SK-N-SH (cell line): ENCODE measurements around the gene HIF1AN. TPM values are rescaled to one million over a fixed set of nuclear protein-coding genes. Genes with fewer than 3 reads are reported as not detected.

Experiments used
- CTCF ChIA-PET: fragments of 300-600, 350-600 bp; formaldehyde crosslinking; extraction: SDS; loops from one replicate; lab custom pipeline; 2021; lab: Yijun Ruan, JAX
- POLR2A ChIA-PET: fragments of 350-600 bp; sonication (Branson Sonifier 250); formaldehyde crosslinking; extraction: SDS; loops from one replicate; lab custom pipeline; 2020; ENCODE audit warnings: antibody characterized with exemption, inconsistent platforms; lab: Yijun Ruan, JAX
- DNase-seq: peaks from one replicate; pipeline ENCODE4 v3.0.0; 2012
- H2AFZ ChIP-seq: fragments of 200-600 bp; sonication (generic); 2 replicates; pipeline ENCODE4 v1.8.1; 2016; ENCODE audit warnings: antibody characterized with exemption, mild to moderate bottlenecking, low read depth
- H3F3A ChIP-seq: fragments of 200-600 bp; sonication (generic); replicated peaks from 2 replicates; pipeline ENCODE3; 2016; ENCODE audit warnings: antibody characterized with exemption, mild to moderate bottlenecking; ENCODE audit not compliant: insufficient read depth
- H3K27ac ChIP-seq, 2 experiments: fragments of 200-500 bp in 1 of 2; fragments of 200-600 bp in 1 of 2; sonication (Bioruptor generic) in 1 of 2; sonication (generic), shearing (Covaris generic) in 1 of 2; 2 replicates each; pipeline versions ENCODE4 v1.5.1 to v1.6.1; 2014 to 2016; ENCODE audit warnings: low read depth in 2 of 2, inconsistent platforms in 1 of 2, low read length in 1 of 2, mild to moderate bottlenecking in 1 of 2, mixed read lengths in 1 of 2
- H3K27me3 ChIP-seq: fragments of 200-600 bp; sonication (generic), shearing (Covaris generic); 2 replicates; pipeline ENCODE4 v1.6.1; 2016; ENCODE audit warnings: mixed run types; ENCODE audit not compliant: insufficient read depth
- H3K36me3 ChIP-seq, 2 experiments: fragments of 200-500 bp in 1 of 2; fragments of 200-600 bp in 1 of 2; sonication (Bioruptor generic) in 1 of 2; sonication (generic) in 1 of 2; replicated peaks in 1 of 2; 2 replicates each; pipeline versions ENCODE3 to v1.5.1; 2014 to 2016; ENCODE audit warnings: low read length in 1 of 2, mild to moderate bottlenecking in 1 of 2; ENCODE audit not compliant: insufficient read depth in 2 of 2, control insufficient read depth in 1 of 2
- H3K4me1 ChIP-seq, 2 experiments: fragments of 200-500 bp in 1 of 2; fragments of 200-600 bp in 1 of 2; sonication (Bioruptor generic) in 1 of 2; sonication (generic), shearing (Covaris generic) in 1 of 2; 2 replicates each; pipeline versions ENCODE4 v1.5.1 to v1.6.1; 2014 to 2016; ENCODE audit warnings: low read depth in 1 of 2, low read length in 1 of 2, mixed run types in 1 of 2; ENCODE audit not compliant: insufficient read depth in 2 of 2, control insufficient read depth in 1 of 2
- H3K4me2 ChIP-seq: fragments of 200-600 bp; sonication (generic), shearing (Covaris generic); 2 replicates; pipeline ENCODE4 v1.6.1; 2017; ENCODE audit warnings: mixed run types
- H3K4me3 ChIP-seq, 2 experiments: fragments of 200-500 bp in 1 of 2; fragments of 200-600 bp in 1 of 2; sonication (Bioruptor generic) in 1 of 2; sonication (generic), shearing (Covaris generic) in 1 of 2; 2 replicates each; pipeline versions ENCODE4 v1.5.1 to v1.8.1; 2014 to 2016; ENCODE audit warnings: low read depth in 2 of 2, inconsistent platforms in 1 of 2, low read length in 1 of 2, mild to moderate bottlenecking in 1 of 2, mixed read lengths in 1 of 2, moderate library complexity in 1 of 2
- H3K79me2 ChIP-seq: fragments of 200-600 bp; sonication (generic); 2 replicates; pipeline ENCODE4 v1.8.1; 2017; ENCODE audit warnings: mild to moderate bottlenecking; ENCODE audit not compliant: insufficient read depth
- H3K9ac ChIP-seq: fragments of 200-600 bp; sonication (generic); 2 replicates; pipeline ENCODE4 v1.6.1; 2017; ENCODE audit warnings: mixed run types
- H3K9me2 ChIP-seq: fragments of 200-600 bp; sonication (generic); 2 replicates; pipeline ENCODE4 v1.6.1; 2017; ENCODE audit warnings: mixed run types
- H3K9me3 ChIP-seq: fragments of 200-600 bp; sonication (generic); 2 replicates; pipeline ENCODE4 v1.6.1; 2017; ENCODE audit warnings: mixed run types, mild to moderate bottlenecking, moderate library complexity
- H4K20me1 ChIP-seq: fragments of 200-600 bp; sonication (generic); 2 replicates; pipeline ENCODE4 v1.6.1; 2017; ENCODE audit warnings: mild to moderate bottlenecking, mixed run types; ENCODE audit not compliant: insufficient read depth
- CHD2 ChIP-seq: fragments of 150-350 bp; IDR thresholded peaks from 2 replicates; pipeline ENCODE4 v1.6.1; 2018; ENCODE audit warnings: low read length; ENCODE audit not compliant: partially characterized antibody
- ELF1 ChIP-seq: IDR thresholded peaks from 2 replicates; pipeline ENCODE4 v1.4.0; 2012
- FOSL2 ChIP-seq: IDR thresholded peaks from 2 replicates; pipeline ENCODE4 v1.4.0; 2012; ENCODE audit warnings: low read depth, mild to moderate bottlenecking, moderate library complexity, borderline replicate concordance
- FOXM1 ChIP-seq: IDR thresholded peaks from 2 replicates; pipeline ENCODE4 v1.4.0; 2012; ENCODE audit warnings: low read depth, mild to moderate bottlenecking
- GABPA ChIP-seq: IDR thresholded peaks from 2 replicates; pipeline ENCODE4 v1.4.0; 2012; ENCODE audit warnings: low read depth, mild to moderate bottlenecking
- GATA2 ChIP-seq: sonication (generic); formaldehyde crosslinking; IDR thresholded peaks from 2 replicates; pipeline ENCODE4 v1.5.0; 2020; ENCODE audit warnings: mild to moderate bottlenecking, missing genetic modification reagents
- NRF1 ChIP-seq: IDR thresholded peaks from 2 replicates; pipeline ENCODE4 v1.6.1; 2012; ENCODE audit warnings: low read depth, mild to moderate bottlenecking, low read length
- RAD21 ChIP-seq: IDR thresholded peaks from 2 replicates; pipeline ENCODE4 v1.6.1; 2012; ENCODE audit warnings: mild to moderate bottlenecking, low read length
- RCOR1 ChIP-seq: fragments of 150-350 bp; IDR thresholded peaks from 2 replicates; pipeline ENCODE4 v1.6.1; 2017; ENCODE audit warnings: antibody characterized with exemption, low read length
- REST ChIP-seq: IDR thresholded peaks from 2 replicates; pipeline ENCODE4 v1.6.1; 2012; ENCODE audit warnings: mild to moderate bottlenecking, low read depth, low read length, moderate library complexity
- RFX5 ChIP-seq: IDR thresholded peaks from 2 replicates; pipeline ENCODE4 v1.6.1; 2012; ENCODE audit warnings: mild to moderate bottlenecking, improper control_type of control experiment, low read length
- RXRA ChIP-seq: IDR thresholded peaks from 2 replicates; pipeline ENCODE4 v1.4.0; 2012; ENCODE audit warnings: low read depth, mild to moderate bottlenecking, borderline replicate concordance
- TAF1 ChIP-seq: IDR thresholded peaks from 2 replicates; pipeline ENCODE4 v1.6.1; 2012; ENCODE audit warnings: low read depth, mild to moderate bottlenecking, low read length, moderate library complexity, borderline replicate concordance
- WGBS: methylation state at CpG from one replicate; pipeline ENCODE4 v1.1.6; 2017; ENCODE audit warnings: low lambda C conversion rate; 5-methylcytosine and 5-hydroxymethylcytosine counted together
- polyA plus RNA-seq, 3 experiments: library from polyadenylated mRNA; depleted of rRNA; stranded (reverse); fragments of >200 nt; gene quantifications; 2 replicates each; pipeline ENCODE4 v1.2.3, GENCODE V29; 2012
- TF ChIP-seq, protein P1 (sequence below): fragments of 200-600 bp; sonication (generic); IDR thresholded peaks from 2 replicates; pipeline ENCODE4 v1.6.1; 2017; ENCODE audit warnings: antibody characterized with exemption, mild to moderate bottlenecking, moderate library complexity
- TF ChIP-seq, protein P2 (sequence below): IDR thresholded peaks from 2 replicates; pipeline ENCODE4 v1.4.0; 2012; ENCODE audit warnings: low read depth
- TF ChIP-seq, protein P3 (sequence below): IDR thresholded peaks from 2 replicates; pipeline ENCODE4 v1.4.0; 2012; ENCODE audit warnings: low read depth, borderline replicate concordance
- TF ChIP-seq, protein P4 (sequence below): IDR thresholded peaks from 2 replicates; pipeline ENCODE4 v1.4.0; 2012; ENCODE audit warnings: low read depth, borderline replicate concordance

The HIF1AN gene
- polyA plus RNA-seq, 1 of the 3 experiments (the other 2 are of a cell fraction): 8.1 TPM

DNA sequence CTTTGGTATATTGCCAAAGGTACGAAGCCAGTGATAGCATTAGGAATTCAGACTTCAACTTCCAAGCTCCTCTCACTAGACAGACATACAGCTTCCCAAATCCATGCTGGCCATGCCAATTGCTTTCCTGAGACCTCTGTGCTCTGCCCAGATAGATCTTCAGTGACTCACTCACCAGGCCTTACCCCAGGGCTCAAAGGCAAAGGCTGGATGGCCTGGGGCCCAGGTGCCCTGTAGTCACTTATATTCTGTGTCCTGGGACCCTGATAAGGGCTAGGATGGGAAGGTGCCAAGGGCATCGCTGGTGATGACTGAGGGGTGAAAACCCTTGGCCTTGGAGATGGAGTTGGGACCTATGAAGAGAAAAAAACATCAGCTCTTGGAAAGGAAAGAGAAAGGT lies 45.2 kb upstream of the HIF1AN start:
- DNase-seq: no peak
- WGBS: 56% methylated on average over 2 of the region's 2 CpGs
- no peak overlapping the region for H3K4me2 ChIP-seq
- no peak overlapping the region for H3K27ac ChIP-seq
- no peaks in the 10 kb centered on the region for H3F3A ChIP-seq
- TF ChIP-seq GABPA (no peak), RAD21 (no peak), RXRA (no peak), GATA2 (CRISPR knock-in tag) (no peak), FOSL2 (no peak), FOXM1 (no peak), REST (no peak), TAF1 (no peak), RCOR1 (no peak), NRF1 (no peak), RFX5 (no peak), CHD2 (no peak), ELF1 (no peak)
- TF ChIP-seq, protein P1, sequence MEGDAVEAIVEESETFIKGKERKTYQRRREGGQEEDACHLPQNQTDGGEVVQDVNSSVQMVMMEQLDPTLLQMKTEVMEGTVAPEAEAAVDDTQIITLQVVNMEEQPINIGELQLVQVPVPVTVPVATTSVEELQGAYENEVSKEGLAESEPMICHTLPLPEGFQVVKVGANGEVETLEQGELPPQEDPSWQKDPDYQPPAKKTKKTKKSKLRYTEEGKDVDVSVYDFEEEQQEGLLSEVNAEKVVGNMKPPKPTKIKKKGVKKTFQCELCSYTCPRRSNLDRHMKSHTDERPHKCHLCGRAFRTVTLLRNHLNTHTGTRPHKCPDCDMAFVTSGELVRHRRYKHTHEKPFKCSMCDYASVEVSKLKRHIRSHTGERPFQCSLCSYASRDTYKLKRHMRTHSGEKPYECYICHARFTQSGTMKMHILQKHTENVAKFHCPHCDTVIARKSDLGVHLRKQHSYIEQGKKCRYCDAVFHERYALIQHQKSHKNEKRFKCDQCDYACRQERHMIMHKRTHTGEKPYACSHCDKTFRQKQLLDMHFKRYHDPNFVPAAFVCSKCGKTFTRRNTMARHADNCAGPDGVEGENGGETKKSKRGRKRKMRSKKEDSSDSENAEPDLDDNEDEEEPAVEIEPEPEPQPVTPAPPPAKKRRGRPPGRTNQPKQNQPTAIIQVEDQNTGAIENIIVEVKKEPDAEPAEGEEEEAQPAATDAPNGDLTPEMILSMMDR: no peak
- TF ChIP-seq, protein P2, sequence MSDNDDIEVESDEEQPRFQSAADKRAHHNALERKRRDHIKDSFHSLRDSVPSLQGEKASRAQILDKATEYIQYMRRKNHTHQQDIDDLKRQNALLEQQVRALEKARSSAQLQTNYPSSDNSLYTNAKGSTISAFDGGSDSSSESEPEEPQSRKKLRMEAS: no peak
- TF ChIP-seq, protein P3, sequence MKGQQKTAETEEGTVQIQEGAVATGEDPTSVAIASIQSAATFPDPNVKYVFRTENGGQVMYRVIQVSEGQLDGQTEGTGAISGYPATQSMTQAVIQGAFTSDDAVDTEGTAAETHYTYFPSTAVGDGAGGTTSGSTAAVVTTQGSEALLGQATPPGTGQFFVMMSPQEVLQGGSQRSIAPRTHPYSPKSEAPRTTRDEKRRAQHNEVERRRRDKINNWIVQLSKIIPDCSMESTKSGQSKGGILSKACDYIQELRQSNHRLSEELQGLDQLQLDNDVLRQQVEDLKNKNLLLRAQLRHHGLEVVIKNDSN: no peak
- TF ChIP-seq, protein P4, sequence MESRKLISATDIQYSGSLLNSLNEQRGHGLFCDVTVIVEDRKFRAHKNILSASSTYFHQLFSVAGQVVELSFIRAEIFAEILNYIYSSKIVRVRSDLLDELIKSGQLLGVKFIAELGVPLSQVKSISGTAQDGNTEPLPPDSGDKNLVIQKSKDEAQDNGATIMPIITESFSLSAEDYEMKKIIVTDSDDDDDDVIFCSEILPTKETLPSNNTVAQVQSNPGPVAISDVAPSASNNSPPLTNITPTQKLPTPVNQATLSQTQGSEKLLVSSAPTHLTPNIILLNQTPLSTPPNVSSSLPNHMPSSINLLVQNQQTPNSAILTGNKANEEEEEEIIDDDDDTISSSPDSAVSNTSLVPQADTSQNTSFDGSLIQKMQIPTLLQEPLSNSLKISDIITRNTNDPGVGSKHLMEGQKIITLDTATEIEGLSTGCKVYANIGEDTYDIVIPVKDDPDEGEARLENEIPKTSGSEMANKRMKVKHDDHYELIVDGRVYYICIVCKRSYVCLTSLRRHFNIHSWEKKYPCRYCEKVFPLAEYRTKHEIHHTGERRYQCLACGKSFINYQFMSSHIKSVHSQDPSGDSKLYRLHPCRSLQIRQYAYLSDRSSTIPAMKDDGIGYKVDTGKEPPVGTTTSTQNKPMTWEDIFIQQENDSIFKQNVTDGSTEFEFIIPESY: no peak
- no peak overlapping the region for H3K4me3 ChIP-seq
- no peaks in the 10 kb centered on the region for H4K20me1 ChIP-seq
- H2AFZ ChIP-seq: no peak overlapping the region
- ChIA-PET POLR2A (no interaction called here), CTCF (interaction anchor here (1.9 to 14.7 kb wide), 2 partner anchors 9 to 18 kb away, joined by 7 to 158 read pairs; no protein-coding TSS in a partner anchor)
- no peaks in the 10 kb centered on the region for H3K4me1 ChIP-seq
- H3K9me3 ChIP-seq: no peaks in the 10 kb centered on the region
- H3K9ac ChIP-seq: no peak overlapping the region
- peaks cover 0 to 8% of the 10 kb centered on the region in 2 experiments for H3K36me3 ChIP-seq
- H3K79me2 ChIP-seq: no peaks in the 10 kb centered on the region
- H3K27me3 ChIP-seq: no peaks in the 10 kb centered on the region
- H3K9me2 ChIP-seq: no peaks in the 10 kb centered on the region
